ENCODE data around the gene RPL32.
"Not testable (repeated sequence)": the region's sequence is repeated elsewhere in the genome, so short reads cannot be mapped to it uniquely, and the experiment has no call there.

Gene RPL32

GRCh38 chr3:12841149-12841969, at the start of gene RPL32:
TSS of gene RPL32 (minus strand) at chr3:12841565. CDS start at chr3:12840237, 1,328 bp downstream.
- FAIRE-seq (no peak), DNase-seq (ENCODE audit: insufficient read length, low spot score) (peak; percentile 78)

GRCh38 chr3:12890610-12891390, 49.4 kb upstream of the RPL32 start:
- DNase-seq (ENCODE audit: insufficient read length, low spot score) = no peak
- FAIRE-seq = no peak

- FAIRE-seq (no peak), DNase-seq (ENCODE audit: insufficient read length, low spot score) (no peak)
These were observed 45.4 kb upstream of the RPL32 start for GRCh38 chr3:12886736-12887135.

- FAIRE-seq (no peak), DNase-seq (ENCODE audit: insufficient read length, low spot score) (no peak)
These were observed 44.8 kb upstream of the RPL32 start for GRCh38 chr3:12886106-12886679.

- DNase-seq (ENCODE audit: insufficient read length, low spot score) = no peak
These were observed 44.2 kb upstream of the RPL32 start for GRCh38 chr3:12885583-12885930.

GRCh38 chr3:12884790-12885582, 43.6 kb upstream of the RPL32 start:
- DNase-seq (ENCODE audit: insufficient read length, low spot score) = no peak
- FAIRE-seq = no peak

More at GRCh38 chr3:12885583-12885930, 44.2 kb upstream of the RPL32 start:
- FAIRE-seq = no peak

GRCh38 chr3:12884186-12884680, 42.9 kb upstream of the RPL32 start:
- DNase-seq (ENCODE audit: insufficient read length, low spot score) (no peak), FAIRE-seq (no peak)

- no peak for FAIRE-seq
- DNase-seq (ENCODE audit: insufficient read length, low spot score) = no peak
These were observed 41.3 kb upstream of the RPL32 start for GRCh38 chr3:12882336-12883310.

- not testable (repeated sequence) for FAIRE-seq; DNase-seq (ENCODE audit: insufficient read length, low spot score)
These were observed 40.5 kb upstream of the RPL32 start for GRCh38 chr3:12881858-12882257.

GRCh38 chr3:12879191-12879815, 37.9 kb upstream of the RPL32 start:
- FAIRE-seq = no peak
- no peak for DNase-seq (ENCODE audit: insufficient read length, low spot score)

- FAIRE-seq; DNase-seq (ENCODE audit: insufficient read length, low spot score): not testable (repeated sequence)
These were observed 37.4 kb upstream of the RPL32 start for GRCh38 chr3:12878758-12879157.

GRCh38 chr3:12878141-12878574, 36.8 kb upstream of the RPL32 start:
- FAIRE-seq (no peak), DNase-seq (ENCODE audit: insufficient read length, low spot score) (no peak)

GRCh38 chr3:12877040-12877439, 35.7 kb upstream of the RPL32 start:
- DNase-seq (ENCODE audit: insufficient read length, low spot score) (no peak), FAIRE-seq (no peak)

GRCh38 chr3:12875857-12876836, 34.8 kb upstream of the RPL32 start:
- FAIRE-seq (no peak), DNase-seq (ENCODE audit: insufficient read length, low spot score) (no peak)

- DNase-seq (ENCODE audit: insufficient read length, low spot score) (no peak), FAIRE-seq (no peak)
These were observed 30.1 kb upstream of the RPL32 start for GRCh38 chr3:12871404-12871983.

GRCh38 chr3:12870942-12871341, 29.6 kb upstream of the RPL32 start:
- DNase-seq (ENCODE audit: insufficient read length, low spot score) (no peak), FAIRE-seq (no peak)

GRCh38 chr3:12869035-12869621, 27.8 kb upstream of the RPL32 start:
- FAIRE-seq (no peak), DNase-seq (ENCODE audit: insufficient read length, low spot score) (no peak)

All from HTR-8/SVneo (cell line).